ENCODE results near the gene C1R.
A peak's percentile ranks its signal among the peaks of the same experiment; 100 is the strongest.

The C1R gene

DNA sequence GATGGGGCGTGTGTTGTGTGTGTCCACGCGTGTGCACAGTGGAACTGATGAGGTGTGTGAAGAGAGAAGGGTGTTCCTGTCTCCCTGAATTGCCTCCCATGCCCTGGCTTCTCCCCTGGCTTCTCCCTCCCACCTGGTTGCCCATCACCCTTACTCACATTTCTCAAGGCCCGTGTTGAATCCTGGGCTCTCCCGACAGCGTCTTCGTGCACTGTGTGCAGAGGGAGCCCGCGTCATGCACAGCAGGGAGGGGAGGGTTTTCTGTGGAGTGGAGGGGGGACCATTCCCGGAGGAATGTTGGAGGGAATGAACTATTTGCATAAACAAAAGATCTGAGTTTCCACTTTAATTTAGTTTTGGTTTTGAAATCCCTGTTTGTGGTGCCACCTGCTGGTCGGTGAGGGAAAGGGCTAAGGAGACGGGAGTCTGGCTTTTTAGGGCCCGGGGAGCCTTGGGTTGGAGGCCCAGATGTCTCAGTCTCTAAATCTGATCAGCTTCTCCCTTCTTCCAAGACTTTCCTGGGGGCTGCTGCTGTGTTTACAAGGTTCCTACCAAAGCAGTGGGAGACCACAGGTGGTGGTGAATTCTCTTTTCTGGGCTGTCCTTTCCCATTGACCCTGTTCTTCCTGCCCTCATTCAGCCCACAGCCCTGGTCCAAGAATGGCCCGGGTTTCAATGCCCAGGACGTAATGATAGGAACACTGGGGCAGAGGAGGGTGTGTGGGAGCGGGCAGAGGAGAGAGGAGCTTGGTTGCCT lies at the start of gene C1R:
Gene C1R, minus strand, starts transcription at position 217 of the 757 bp plus-strand sequence. Its CDS starts 57 bp downstream, at position 160.
- peak; percentile 76 for DNase-seq

GRCh38 chr12:7141351-7142005 lies 49.2 kb upstream of the C1R start:
- DNase-seq = no peak

- DNase-seq = no peak
Measured at GRCh38 chr12:7139200-7139599, 47.0 kb upstream of the C1R start.

GRCh38 chr12:7137908-7138307 lies 45.7 kb upstream of the C1R start:
- peak; percentile 51 for DNase-seq

DNA sequence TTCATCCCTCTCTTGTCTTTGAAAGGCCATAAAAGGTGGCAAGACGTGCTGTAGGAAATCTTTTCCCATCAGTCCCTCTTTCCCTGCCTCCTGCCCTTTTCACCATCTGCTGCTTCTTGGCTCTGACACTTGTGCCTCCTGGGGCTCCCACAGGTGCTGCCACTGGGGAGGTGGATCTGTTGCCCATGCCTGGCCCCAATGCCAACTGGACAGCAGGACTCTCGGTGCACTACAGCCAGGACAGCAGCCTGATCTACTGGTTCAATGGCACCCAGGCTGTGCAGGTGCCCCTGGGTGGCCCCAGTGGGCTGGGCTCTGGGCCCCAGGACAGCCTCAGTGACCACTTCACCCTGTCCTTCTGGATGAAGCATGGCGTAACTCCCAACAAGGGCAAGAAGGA lies 44.4 kb upstream of the C1R start:
- no peak for DNase-seq

- DNase-seq = no peak
Measured at GRCh38 chr12:7136071-7136470, 43.8 kb upstream of the C1R start.

- DNase-seq = no peak
Measured at GRCh38 chr12:7134396-7135166, 42.3 kb upstream of the C1R start.

DNA sequence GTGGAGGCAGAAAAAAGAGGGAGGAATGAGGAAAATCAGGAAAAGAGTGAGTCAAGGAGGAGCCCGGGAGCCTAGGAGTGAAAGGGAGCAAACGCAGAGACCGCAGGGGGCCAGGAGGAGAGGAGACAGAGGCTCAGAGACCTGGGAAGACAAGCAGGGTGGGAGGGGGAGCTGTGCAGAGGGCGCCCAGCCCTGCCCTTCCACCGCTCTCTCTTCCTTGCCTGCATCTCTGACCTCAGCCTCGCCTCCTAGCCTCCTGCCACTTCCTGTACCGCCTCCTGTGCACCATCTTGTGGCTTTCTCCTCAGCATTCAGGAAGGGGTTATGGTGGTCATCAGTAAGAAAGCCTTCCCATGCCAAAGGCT lies 39.2 kb upstream of the C1R start:
- DNase-seq = no peak

DNA sequence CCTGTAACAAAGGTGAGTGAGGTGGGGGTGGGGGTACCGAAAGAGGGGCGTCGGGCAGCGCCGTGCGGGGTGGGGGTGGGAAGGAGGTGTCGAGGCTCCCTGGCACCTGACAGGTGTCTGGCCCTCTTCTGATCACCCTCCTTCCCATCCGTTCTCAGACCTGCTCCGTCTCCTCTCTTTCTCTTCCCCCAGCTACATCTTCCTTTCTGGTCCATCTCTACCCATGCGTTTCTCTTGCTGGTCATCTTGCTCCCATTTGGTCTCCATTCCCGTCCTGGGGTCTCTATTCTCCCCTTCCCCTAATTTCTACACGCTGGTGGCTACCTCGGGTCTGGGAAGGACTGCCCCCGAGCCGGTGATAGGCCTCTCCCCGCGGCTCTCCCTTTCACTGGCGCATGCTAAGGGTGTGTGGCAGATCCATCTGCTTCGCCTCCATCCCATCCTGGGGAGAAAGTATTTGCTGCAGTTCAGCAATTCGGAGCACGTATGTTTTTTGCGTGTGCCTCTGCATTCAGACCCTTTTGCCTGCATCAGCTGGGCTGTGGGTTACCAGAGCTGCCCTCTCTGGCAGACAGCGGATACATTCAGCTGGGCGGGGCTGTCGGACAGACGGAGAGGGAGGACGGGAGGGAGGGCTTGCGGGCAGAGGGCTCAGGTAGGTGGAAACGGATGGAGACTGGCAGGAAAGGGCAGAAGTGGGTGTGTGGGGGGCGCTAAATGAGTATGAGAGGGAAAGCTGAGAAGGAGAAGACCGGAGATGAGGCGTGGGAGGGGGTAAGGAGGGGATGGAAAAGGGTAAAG lies 38.7 kb upstream of the C1R start:
- DNase-seq = no peak

DNA sequence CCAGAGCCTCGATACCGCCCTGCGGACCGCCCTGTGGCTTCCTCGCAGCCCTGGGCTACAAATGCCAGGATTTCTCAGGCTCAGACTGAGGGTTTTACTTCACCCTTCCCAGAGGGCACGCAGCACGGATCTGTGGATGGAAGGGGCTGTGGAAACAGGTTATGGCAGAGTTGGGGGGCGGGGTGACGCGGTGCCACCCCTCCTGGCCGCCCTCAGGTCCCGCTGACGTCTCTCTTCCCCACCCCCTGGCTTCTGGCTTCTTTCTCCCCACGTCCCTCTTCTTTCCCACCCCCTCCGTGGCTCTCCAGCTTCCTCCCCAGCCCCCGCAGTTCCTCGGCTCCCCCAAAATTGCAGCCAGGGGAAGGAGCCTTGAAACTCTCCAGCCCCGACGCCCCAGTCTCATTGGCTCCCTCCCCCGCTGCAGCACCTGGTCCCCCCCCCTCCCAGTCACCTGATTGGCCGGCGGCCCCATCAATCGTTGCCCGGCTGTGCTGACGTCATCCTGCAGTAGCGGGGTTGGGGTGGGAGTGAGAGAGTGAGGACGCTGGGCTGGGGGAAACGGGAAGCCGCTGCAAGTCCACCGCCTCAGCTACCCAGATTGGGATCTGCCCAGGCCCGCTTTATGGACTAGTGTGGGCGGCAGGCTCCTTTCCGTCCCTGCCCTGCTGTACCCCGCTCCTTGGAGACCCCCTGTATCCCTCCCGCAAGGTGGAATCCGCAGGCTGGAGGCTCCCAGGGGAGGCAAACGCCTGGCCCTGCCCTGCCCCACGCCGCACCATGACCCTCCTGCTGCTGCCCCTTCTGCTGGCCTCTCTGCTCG lies 37.8 kb upstream of the C1R start, which contains the start of gene CLSTN3:
Gene CLSTN3, plus strand, starts transcription at position 500 of the 820 bp plus-strand sequence. Its CDS starts 278 bp downstream, at position 778.
- peak; percentile 57 for DNase-seq

DNA sequence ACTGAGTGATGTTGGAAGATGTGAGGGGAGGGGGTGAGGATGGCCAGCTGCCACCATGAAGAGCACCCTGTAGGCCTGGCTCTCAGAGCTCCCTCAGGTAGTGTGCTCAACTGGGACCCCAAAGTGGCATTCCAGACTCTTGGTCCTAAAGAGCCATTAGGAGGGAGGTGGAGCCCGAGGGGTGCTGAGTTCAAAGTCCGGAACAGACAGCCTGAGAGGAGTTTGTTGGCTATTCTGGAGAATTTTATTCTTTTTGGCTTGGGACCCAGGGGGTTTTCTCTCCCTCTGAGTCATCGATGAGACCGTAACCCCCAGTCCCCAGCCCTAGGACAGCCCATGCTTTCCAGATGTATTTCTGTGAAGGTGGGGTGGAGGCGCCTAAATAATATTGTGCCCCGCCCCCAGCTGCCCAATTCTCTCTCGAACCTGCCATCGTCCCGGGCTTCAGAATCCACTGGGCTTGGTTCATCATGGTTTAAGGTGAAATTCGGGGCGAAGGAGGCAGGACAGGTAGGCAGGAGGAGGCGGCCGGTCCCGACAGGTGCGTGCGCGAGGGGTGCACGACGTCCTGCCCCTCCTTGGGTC lies 37.1 kb upstream of the C1R start:
- no peak for DNase-seq

- DNase-seq = no peak
Measured at GRCh38 chr12:7128681-7129286, 36.5 kb upstream of the C1R start, which contains the start of gene RBP5. RBP5 (minus strand) TSS chr12:7128889; CDS start chr12:7128775, 114 bp downstream.

DNA sequence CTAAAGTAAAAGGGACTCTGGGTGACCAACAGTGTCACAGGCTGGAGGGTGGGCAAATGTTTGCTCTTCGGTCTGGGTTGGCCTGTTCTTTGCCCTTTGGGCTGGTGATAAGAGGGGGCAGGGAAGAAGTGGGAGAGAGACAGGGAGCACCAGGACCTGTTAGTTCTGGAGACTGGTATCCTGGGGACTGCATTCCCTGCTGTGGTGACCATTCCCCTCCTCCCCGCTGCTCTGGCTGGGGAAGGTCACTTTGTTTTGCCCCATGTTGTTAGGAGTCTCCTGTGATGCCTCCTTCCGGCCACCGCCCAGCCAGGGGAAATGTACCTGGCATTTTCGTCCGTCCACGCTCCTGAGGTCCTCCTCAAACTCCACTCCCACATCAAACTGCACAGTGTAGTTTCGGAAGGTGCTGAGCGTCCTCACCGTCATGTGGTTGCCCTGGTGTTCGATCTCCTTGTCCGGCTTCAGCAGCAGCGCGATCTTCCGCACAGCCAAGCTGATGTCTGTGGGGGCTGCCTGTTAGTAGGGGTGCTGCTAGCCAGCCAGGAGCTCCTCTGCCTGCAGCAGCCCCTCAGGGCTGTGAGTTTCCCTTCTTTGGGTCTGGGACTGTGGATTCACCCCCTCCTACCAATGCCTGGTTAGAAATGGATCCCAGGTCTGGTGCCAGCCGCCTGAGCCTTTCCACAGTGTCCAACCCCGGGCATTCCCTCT lies 35.8 kb upstream of the C1R start:
- DNase-seq = no peak

- DNase-seq = no peak
Measured at GRCh38 chr12:7125632-7126227, 33.5 kb upstream of the C1R start.

DNA sequence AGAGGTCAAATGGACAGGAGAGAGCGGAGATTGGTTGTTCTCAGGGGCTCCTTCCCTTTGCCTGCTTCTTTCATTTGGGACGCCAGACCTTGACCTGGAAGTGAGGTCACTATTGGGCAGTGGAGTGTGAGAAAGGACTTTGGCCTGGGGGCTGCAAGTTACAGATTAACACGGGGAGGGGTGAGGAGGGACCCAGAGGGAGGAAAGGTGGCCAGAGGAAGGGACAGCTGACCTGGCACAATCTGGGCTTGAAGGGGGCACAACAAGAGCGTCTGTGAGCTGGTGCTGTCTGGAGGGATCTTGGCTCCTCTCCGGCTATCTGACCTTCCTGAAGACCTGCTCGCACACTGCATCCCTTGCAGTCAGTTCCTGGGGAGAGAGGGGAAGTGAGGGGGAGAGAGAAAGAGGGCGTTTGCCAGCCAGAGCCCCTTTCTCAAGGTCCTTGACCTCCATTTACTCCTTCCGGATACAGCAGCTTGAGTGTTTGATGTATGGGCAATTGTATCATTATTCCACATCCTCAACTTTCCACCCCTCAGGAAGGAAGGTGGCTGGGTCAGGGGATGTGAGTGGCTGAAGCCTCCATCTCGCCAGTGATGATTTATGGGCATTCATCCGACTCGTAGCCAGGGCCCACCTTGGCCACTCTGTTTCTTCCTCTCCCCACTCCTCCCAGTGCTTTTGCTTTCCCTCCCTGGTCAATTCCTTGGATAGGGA lies 31.7 kb upstream of the C1R start:
- no peak for DNase-seq

DNA sequence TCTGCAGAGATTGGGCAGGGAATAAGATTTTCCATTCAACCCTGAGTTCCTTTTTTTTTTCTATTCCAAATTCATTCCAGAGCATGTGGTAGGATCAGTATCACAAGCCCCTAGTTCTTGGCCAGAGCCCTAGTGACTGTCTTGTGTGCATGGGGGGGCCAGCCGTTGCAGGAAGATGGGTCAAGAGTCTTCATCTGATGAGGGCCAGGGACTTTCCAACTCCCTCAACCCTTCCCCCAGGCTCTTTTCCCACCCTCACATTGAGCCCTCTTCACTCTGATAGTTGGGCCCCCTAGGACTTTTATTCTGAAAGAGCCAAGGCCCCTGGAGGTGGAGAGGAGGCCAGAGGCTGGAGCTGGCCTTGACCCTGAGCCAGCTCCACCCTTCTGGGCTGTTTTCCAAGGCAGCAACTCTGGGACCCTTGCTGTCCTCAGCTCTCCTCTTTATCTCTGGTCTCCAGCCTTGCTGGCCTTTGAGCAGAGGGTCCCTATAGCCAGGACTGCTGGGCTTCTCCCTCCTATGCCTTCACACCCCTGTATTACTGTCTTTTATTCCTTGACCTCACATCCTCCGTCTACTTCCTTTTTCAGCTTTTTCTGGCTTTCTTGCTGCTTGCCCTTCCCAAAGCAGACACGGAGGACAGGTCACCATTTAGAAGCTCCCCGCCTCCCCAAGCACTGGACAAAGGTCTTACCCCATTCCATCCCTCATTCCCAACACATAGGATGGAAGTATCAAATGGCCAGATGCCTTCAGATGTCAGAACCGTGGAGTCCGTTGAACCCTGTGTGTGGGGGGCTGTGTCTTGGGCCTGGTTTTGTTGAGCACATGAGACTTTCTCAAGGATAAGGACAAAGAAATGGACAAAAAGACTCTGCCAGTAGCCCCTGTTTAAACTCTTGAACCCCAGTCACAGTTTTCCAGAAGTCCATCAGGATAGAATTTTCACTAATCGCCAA lies 30.8 kb upstream of the C1R start:
- no peak for DNase-seq

- DNase-seq = no peak
Measured at GRCh38 chr12:7121324-7121723, 29.1 kb upstream of the C1R start.

DNA sequence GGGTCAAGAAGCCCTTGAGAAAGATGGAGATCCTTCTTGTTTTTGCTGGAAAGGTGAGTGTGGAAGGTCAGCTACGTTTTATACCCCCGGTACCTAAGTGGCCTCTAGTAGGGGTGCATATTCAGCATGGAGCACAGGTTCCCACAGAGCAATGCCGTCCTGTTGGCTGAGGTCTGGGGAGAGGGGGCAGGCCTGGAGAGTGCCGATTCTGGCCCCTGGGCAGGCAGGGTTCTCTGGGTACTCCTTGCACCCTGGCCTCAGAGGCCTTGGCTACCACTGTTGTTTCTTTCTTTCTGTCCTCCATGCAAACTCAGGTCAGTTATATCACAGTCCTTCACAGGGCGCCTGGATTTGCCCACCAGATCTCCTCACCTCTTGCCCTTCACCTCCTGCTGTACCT lies 27.9 kb upstream of the C1R start:
- no peak for DNase-seq
